Measurements from ENCODE around the gene CADM4. TPM values are rescaled to one million over a fixed set of nuclear protein-coding genes. Genes with fewer than 3 reads are reported as not detected.

CADM4 gene
- total and polyA plus RNA-seq, 9 of the 15 experiments (the other 6 are each of a cell fraction or from before 2014, with no cell fraction given), result 0.03 to 4.6 (median 1.3) TPM

- TF ChIP-seq IFI16 (CRISPR knock-in tag; IDR thresholded peaks at IDR 0.05) (no peak), BCL6 (CRISPR knock-in tag; IDR thresholded peaks at IDR 0.05) (no peak), ZNF165 (CRISPR knock-in tag; IDR thresholded peaks at IDR 0.05; ENCODE audit: borderline replicate concordance) (no peak), GTF2A2 (tag; IDR thresholded peaks at IDR 0.05) (no peak), NFE2L1 (tag; IDR thresholded peaks at IDR 0.05; ENCODE audit: borderline replicate concordance, low read depth) (no peak), SIN3B (IDR thresholded peaks at IDR 0.05; ENCODE audit: low read depth) (no peak), ZBTB7A (IDR thresholded peaks at IDR 0.05; ENCODE audit: borderline replicate concordance, control insufficient read depth, low read depth, low read length) (peak; percentile 9; the same call in 1 of the 2 replicates), CBFA2T2 (conservative IDR thresholded peaks at IDR 0.05) (no peak), TEAD4 (IDR thresholded peaks at IDR 0.05; ENCODE audit: low read length) (no peak), TEAD4 (CRISPR knock-in tag; IDR thresholded peaks at IDR 0.05; ENCODE audit: borderline replicate concordance) (no peak), ZNF212 (CRISPR knock-in tag; IDR thresholded peaks at IDR 0.05) (no peak), ZNF76 (CRISPR knock-in tag; IDR thresholded peaks at IDR 0.05; ENCODE audit: borderline replicate concordance) (no peak), NR0B1 (IDR thresholded peaks at IDR 0.05; ENCODE audit: partially characterized antibody) (no peak), CBFB (CRISPR knock-in tag; IDR thresholded peaks at IDR 0.05) (0 out of 2 replicates have a peak, but pooled peaks have one; percentile 12), U2AF2 (optimal IDR thresholded peaks at IDR 0.05; ENCODE audit: low read depth, low read length) (no peak), SMAD1 (IDR thresholded peaks at IDR 0.05; ENCODE audit: low read depth, low read length, partially characterized antibody) (no peak), ZNF282 (CRISPR knock-in tag; IDR thresholded peaks at IDR 0.05) (peak; percentile 57; the same call in 1 of the 2 replicates), MTF1 (CRISPR knock-in tag; IDR thresholded peaks at IDR 0.05; ENCODE audit: borderline replicate concordance) (no peak), EHMT2 (IDR thresholded peaks at IDR 0.05) (no peak), ATF1 (CRISPR knock-in tag; IDR thresholded peaks at IDR 0.05) (no peak), ATF1 (tag; IDR thresholded peaks at IDR 0.05) (no peak)
- TF ChIP-seq, protein P1, sequence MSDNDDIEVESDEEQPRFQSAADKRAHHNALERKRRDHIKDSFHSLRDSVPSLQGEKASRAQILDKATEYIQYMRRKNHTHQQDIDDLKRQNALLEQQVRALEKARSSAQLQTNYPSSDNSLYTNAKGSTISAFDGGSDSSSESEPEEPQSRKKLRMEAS (CRISPR knock-in tag; IDR thresholded peaks at IDR 0.05), result peak; percentile 86
- TF ChIP-seq, protein P2, sequence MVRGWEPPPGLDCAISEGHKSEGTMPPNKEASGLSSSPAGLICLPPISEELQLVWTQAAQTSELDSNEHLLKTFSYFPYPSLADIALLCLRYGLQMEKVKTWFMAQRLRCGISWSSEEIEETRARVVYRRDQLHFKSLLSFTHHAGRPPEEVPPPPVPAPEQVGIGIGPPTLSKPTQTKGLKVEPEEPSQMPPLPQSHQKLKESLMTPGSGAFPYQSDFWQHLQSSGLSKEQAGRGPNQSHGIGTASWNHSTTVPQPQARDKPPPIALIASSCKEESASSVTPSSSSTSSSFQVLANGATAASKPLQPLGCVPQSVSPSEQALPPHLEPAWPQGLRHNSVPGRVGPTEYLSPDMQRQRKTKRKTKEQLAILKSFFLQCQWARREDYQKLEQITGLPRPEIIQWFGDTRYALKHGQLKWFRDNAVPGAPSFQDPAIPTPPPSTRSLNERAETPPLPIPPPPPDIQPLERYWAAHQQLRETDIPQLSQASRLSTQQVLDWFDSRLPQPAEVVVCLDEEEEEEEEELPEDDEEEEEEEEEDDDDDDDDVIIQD (CRISPR knock-in tag; IDR thresholded peaks at IDR 0.05), result no peak
- TF ChIP-seq, protein P3, sequence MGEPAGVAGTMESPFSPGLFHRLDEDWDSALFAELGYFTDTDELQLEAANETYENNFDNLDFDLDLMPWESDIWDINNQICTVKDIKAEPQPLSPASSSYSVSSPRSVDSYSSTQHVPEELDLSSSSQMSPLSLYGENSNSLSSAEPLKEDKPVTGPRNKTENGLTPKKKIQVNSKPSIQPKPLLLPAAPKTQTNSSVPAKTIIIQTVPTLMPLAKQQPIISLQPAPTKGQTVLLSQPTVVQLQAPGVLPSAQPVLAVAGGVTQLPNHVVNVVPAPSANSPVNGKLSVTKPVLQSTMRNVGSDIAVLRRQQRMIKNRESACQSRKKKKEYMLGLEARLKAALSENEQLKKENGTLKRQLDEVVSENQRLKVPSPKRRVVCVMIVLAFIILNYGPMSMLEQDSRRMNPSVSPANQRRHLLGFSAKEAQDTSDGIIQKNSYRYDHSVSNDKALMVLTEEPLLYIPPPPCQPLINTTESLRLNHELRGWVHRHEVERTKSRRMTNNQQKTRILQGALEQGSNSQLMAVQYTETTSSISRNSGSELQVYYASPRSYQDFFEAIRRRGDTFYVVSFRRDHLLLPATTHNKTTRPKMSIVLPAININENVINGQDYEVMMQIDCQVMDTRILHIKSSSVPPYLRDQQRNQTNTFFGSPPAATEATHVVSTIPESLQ (CRISPR knock-in tag; IDR thresholded peaks at IDR 0.05), result 0 out of 2 replicates have a peak, but pooled peaks have one; percentile 33
Observed at GRCh38 chr19:43639519-43640423, at the start of gene CADM4 (continued).
